H9 (cell line): ENCODE measurements around the gene HCRTR1. TPM values are rescaled to one million over a fixed set of nuclear protein-coding genes. Genes with fewer than 3 reads are reported as not detected.

Experiments used
- DNase-seq: peaks from one replicate; pipeline ENCODE4 v3.0.0-alpha.2; 2017
- H2AFZ ChIP-seq: one replicate; pipeline ENCODE4 v1.6.1; 2013; ENCODE audit warnings: mild to moderate bottlenecking, low read length, control low read depth, moderate library complexity
- H2AK5ac ChIP-seq: 2 replicates; pipeline ENCODE4 v1.6.1; 2013; ENCODE audit warnings: low read length, control low read depth, mixed read lengths; ENCODE audit not compliant: insufficient read length
- H2BK120ac ChIP-seq: one replicate; pipeline ENCODE4 v1.6.1; 2013; ENCODE audit warnings: low read depth, mild to moderate bottlenecking, low read length, control low read depth, inconsistent platforms; ENCODE audit not compliant: poor library complexity, severe bottlenecking
- H2BK12ac ChIP-seq: 2 replicates; pipeline ENCODE4 v1.6.1; 2013; ENCODE audit warnings: low read length, control low read depth, mixed read lengths, low read depth; ENCODE audit not compliant: insufficient read length
- H2BK15ac ChIP-seq: 2 replicates; pipeline ENCODE4 v1.6.1; 2013; ENCODE audit warnings: low read depth, low read length, control low read depth
- H2BK20ac ChIP-seq: one replicate; pipeline ENCODE4 v1.6.1; 2013; ENCODE audit warnings: low read depth, mild to moderate bottlenecking, low read length, control low read depth, inconsistent platforms; ENCODE audit not compliant: poor library complexity, severe bottlenecking
- H2BK5ac ChIP-seq: 2 replicates; pipeline ENCODE4 v1.6.1; 2013; ENCODE audit warnings: low read length, control low read depth, mixed read lengths; ENCODE audit not compliant: insufficient read length
- H3K14ac ChIP-seq: 2 replicates; pipeline ENCODE4 v1.6.1; 2013; ENCODE audit warnings: low read length, control low read depth; ENCODE audit not compliant: insufficient read depth
- H3K18ac ChIP-seq: 2 replicates; pipeline ENCODE4 v1.6.1; 2013; ENCODE audit warnings: low read depth, mild to moderate bottlenecking, mixed read lengths, low read length, control low read depth; ENCODE audit not compliant: insufficient read length
- H3K23ac ChIP-seq: 2 replicates; pipeline ENCODE4 v1.6.1; 2013; ENCODE audit warnings: low read length, control low read depth, mixed read lengths, low read depth; ENCODE audit not compliant: insufficient read length
- H3K23me2 ChIP-seq: 2 replicates; pipeline ENCODE4 v1.6.1; 2013; ENCODE audit warnings: low read depth, mild to moderate bottlenecking, mixed read lengths, low read length, control low read depth; ENCODE audit not compliant: insufficient read length, poor library complexity, severe bottlenecking
- H3K27ac ChIP-seq: 2 replicates; pipeline ENCODE4 v1.5.1; 2013; ENCODE audit warnings: low read length, control low read depth, mixed read lengths, low read depth; ENCODE audit not compliant: insufficient read length
- H3K27me3 ChIP-seq: 2 replicates; pipeline ENCODE4 v1.6.1; 2013; ENCODE audit warnings: low read length, control low read depth, inconsistent platforms; ENCODE audit not compliant: insufficient read depth
- H3K4ac ChIP-seq: 2 replicates; pipeline ENCODE4 v1.6.1; 2013; ENCODE audit warnings: low read depth, mild to moderate bottlenecking, control low read depth, inconsistent platforms, low read length, moderate library complexity
- H3K4me1 ChIP-seq: 2 replicates; pipeline ENCODE4 v1.6.1; 2013; ENCODE audit warnings: low read length, control low read depth, inconsistent platforms; ENCODE audit not compliant: insufficient read depth
- H3K4me2 ChIP-seq: 2 replicates; pipeline ENCODE4 v1.6.1; 2013; ENCODE audit warnings: low read length, control low read depth, mixed read lengths; ENCODE audit not compliant: insufficient read length, insufficient read depth
- H3K56ac ChIP-seq: 2 replicates; pipeline ENCODE4 v1.6.1; 2013; ENCODE audit warnings: low read depth, mild to moderate bottlenecking, mixed read lengths, low read length, control low read depth; ENCODE audit not compliant: insufficient read length
- H3K79me1 ChIP-seq: 2 replicates; pipeline ENCODE4 v1.6.1; 2013; ENCODE audit warnings: low read depth, mild to moderate bottlenecking, moderate library complexity, low read length, control low read depth, inconsistent platforms; ENCODE audit not compliant: insufficient read depth, poor library complexity, severe bottlenecking
- H3K79me2 ChIP-seq: 2 replicates; pipeline ENCODE4 v1.6.1; 2013; ENCODE audit warnings: low read length, control low read depth, inconsistent platforms; ENCODE audit not compliant: insufficient read depth
- H3K9ac ChIP-seq: 2 replicates; pipeline ENCODE4 v1.6.1; 2013; ENCODE audit warnings: low read length, control low read depth, mixed read lengths; ENCODE audit not compliant: insufficient read length; ENCODE audit errors: extremely low read depth
- H3K9me3 ChIP-seq: one replicate; pipeline ENCODE4 v1.6.1; 2013; ENCODE audit warnings: low read depth, low read length, inconsistent platforms; ENCODE audit not compliant: control insufficient read depth
- H3T11ph ChIP-seq: one replicate; pipeline ENCODE4 v1.6.1; 2013; ENCODE audit warnings: mild to moderate bottlenecking, low read length, control low read depth, inconsistent platforms
- H4K20me1 ChIP-seq: one replicate; pipeline ENCODE4 v1.6.1; 2013; ENCODE audit not compliant: control insufficient read depth, insufficient read length, insufficient read depth
- H4K5ac ChIP-seq: 2 replicates; pipeline ENCODE4 v1.6.1; 2013; ENCODE audit warnings: low read depth, mild to moderate bottlenecking, mixed read lengths, low read length, control low read depth; ENCODE audit not compliant: insufficient read length
- H4K8ac ChIP-seq: replicated peaks from 2 replicates; pipeline ENCODE4 v1.6.1; 2013; ENCODE audit warnings: low read length, control low read depth, mixed read lengths, low read depth; ENCODE audit not compliant: insufficient read length
- H4K91ac ChIP-seq: 2 replicates; pipeline ENCODE4 v1.6.1; 2013; ENCODE audit warnings: low read depth, mild to moderate bottlenecking, moderate library complexity, mixed read lengths, low read length, control low read depth; ENCODE audit not compliant: insufficient read length
- H3K27ac Mint-ChIP-seq, 3 experiments: 2 replicates in 2 of 3; 3 replicates in 1 of 3; pipeline ENCODE4 v1.8.0; 2020 to 2021; ENCODE audit warnings: mixed read lengths in 3 of 3, mild to moderate bottlenecking in 1 of 3, moderate library complexity in 1 of 3
- H3K27me3 Mint-ChIP-seq: 2 replicates; pipeline ENCODE4 v1.8.0; 2021; ENCODE audit warnings: low read depth, mild to moderate bottlenecking, moderate library complexity, mixed read lengths
- H3K36me3 Mint-ChIP-seq, 3 experiments: 2 replicates in 2 of 3; 3 replicates in 1 of 3; pipeline ENCODE4 v1.8.0; 2020 to 2021; ENCODE audit warnings: low read depth in 3 of 3, mixed read lengths in 3 of 3; ENCODE audit not compliant: insufficient read depth in 1 of 3
- H3K4me1 Mint-ChIP-seq, 2 experiments: 2 replicates each; pipeline ENCODE4 v1.8.0; 2020; ENCODE audit warnings: mixed read lengths in 2 of 2
- H3K4me3 Mint-ChIP-seq, 2 experiments: 2 replicates in 1 of 2; 3 replicates in 1 of 2; pipeline ENCODE4 v1.8.0; 2020 to 2021; ENCODE audit warnings: mild to moderate bottlenecking in 2 of 2, mixed read lengths in 2 of 2, moderate library complexity in 1 of 2
- H3K9me3 Mint-ChIP-seq, 2 experiments: 2 replicates in 1 of 2; 3 replicates in 1 of 2; pipeline ENCODE4 v1.8.0; 2020; ENCODE audit warnings: mild to moderate bottlenecking in 2 of 2, mixed read lengths in 2 of 2, moderate library complexity in 1 of 2
- CTCF ChIP-seq: fragments of 200-600 bp; sonication (generic); conservative IDR thresholded peaks from 3 replicates; pipeline ENCODE4 v1.8.0; 2021; ENCODE audit warnings: antibody characterized with exemption, mild to moderate bottlenecking
- WGBS: extraction: QIAGEN DNeasy Blood & Tissue Kit; methylation state at CpG from one replicate; pipeline ENCODE4 v1.1.7; 2013; ENCODE audit warnings: missing lambda C conversion rate, low lambda C conversion rate, mixed read lengths; ENCODE audit not compliant: insufficient read length; ENCODE audit errors: extremely low coverage; 5-methylcytosine and 5-hydroxymethylcytosine counted together
- total RNA-seq: library from RNA; stranded (reverse); gene quantifications from 2 replicates; pipeline ENCODE4 v1.2.1, GENCODE V29; 2021

The HCRTR1 gene
- total RNA-seq, 1 experiment from 2014 or later, result not detected

GRCh38 chr1:31585736-31586365 lies 31.6 kb upstream of the HCRTR1 start:
- H3K4me3 Mint-ChIP-seq, result no peak overlapping the region
- no peaks in the 10 kb centered on the region for H4K20me1 ChIP-seq
- H3K4me1 Mint-ChIP-seq, result peaks cover 22 to 28% of the 10 kb centered on the region in 2 experiments
- DNase-seq, result no peak
- TF ChIP-seq CTCF, result no peak
- no peak overlapping the region for H3K18ac ChIP-seq
- no peak overlapping the region for H2BK20ac ChIP-seq
- H3K79me1 ChIP-seq, result no peaks in the 10 kb centered on the region
- H2BK15ac ChIP-seq, result no peak overlapping the region
- no peak overlapping the region for H4K8ac ChIP-seq
- no peak overlapping the region for H3T11ph ChIP-seq
- no peak overlapping the region for H2BK12ac ChIP-seq
- no peak overlapping the region for H4K5ac ChIP-seq
- H3K56ac ChIP-seq, result no peak overlapping the region
- H3K23me2 ChIP-seq, result no peaks in the 10 kb centered on the region
- peaks cover 19% of the 10 kb centered on the region for H3K27me3 Mint-ChIP-seq
- H2BK5ac ChIP-seq, result no peak overlapping the region
- H3K23ac ChIP-seq, result no peak overlapping the region
- H3K9me3 ChIP-seq, result no peaks in the 10 kb centered on the region
- H2AFZ ChIP-seq, result no peak overlapping the region
- H2AK5ac ChIP-seq, result no peak overlapping the region
- H2BK120ac ChIP-seq, result no peak overlapping the region
- H3K27ac ChIP-seq, result no peak overlapping the region
- H3K79me2 ChIP-seq, result no peaks in the 10 kb centered on the region
- H3K36me3 Mint-ChIP-seq, result no peaks in the 10 kb centered on the region; a peak in 1 of 7 replicates
- no peak overlapping the region for H3K27ac Mint-ChIP-seq
- no peak overlapping the region for H3K4me2 ChIP-seq
- no peak overlapping the region for H3K14ac ChIP-seq
- H3K9me3 Mint-ChIP-seq, result no peaks in the 10 kb centered on the region
- no peak overlapping the region for H4K91ac ChIP-seq
- H3K27me3 ChIP-seq, result no peaks in the 10 kb centered on the region
- peaks cover 3% of the 10 kb centered on the region; the same call in 1 of the 2 replicates for H3K4me1 ChIP-seq
- WGBS, result no CpG with 5 or more reads among the region's 11 CpGs
- no peak overlapping the region for H3K4ac ChIP-seq
- H3K9ac ChIP-seq, result no peak overlapping the region
